ENCODE measurements around the gene TMEM175. TPM values are rescaled to one million over a fixed set of nuclear protein-coding genes. Genes with fewer than 3 reads are reported as not detected.

The TMEM175 gene
- total and polyA plus RNA-seq, 2 donors (not counting 1 experiment from before 2014, with no cell fraction given), result 44.4 to 432 TPM

GRCh38 chr4:968621-969394 lies 36.5 kb downstream of the TMEM175 start:
- peaks cover 24% of the 10 kb centered on the region for H3K79me2 ChIP-seq (ENCODE audit: control insufficient read depth, insufficient read depth, low read length)
- H3K4me1 ChIP-seq (ENCODE audit: control insufficient read depth in 2 of 2, insufficient read depth in 2 of 2, low read length in 2 of 2), result peaks cover 14 to 29% of the 10 kb centered on the region in 2 donors
- no peak for TF ChIP-seq CTCF (IDR thresholded peaks at IDR 0.05)
- no peak for TF ChIP-seq EZH2 (IDR thresholded peaks at IDR 0.05; ENCODE audit: borderline replicate concordance, insufficient read depth, low read depth, low read length, poor library complexity, severe bottlenecking)
- H3K4me2 ChIP-seq (replicated peaks; ENCODE audit: low read depth, low read length, poor library complexity, severe bottlenecking), result peak overlapping the region; percentile 63
- ATAC-seq (ENCODE audit: low read depth), result no peak
- Mint-ChIP-seq H3K4me3 (no peak overlapping the region), H3K9me3 (ENCODE audit: insufficient read depth) (no peaks in the 10 kb centered on the region), H3K4me1 (peaks cover 9% of the 10 kb centered on the region), H3K27me3 (no peaks in the 10 kb centered on the region), H3K27ac (no peak overlapping the region)
- no peak for DNase-seq
- H3K27ac ChIP-seq (ENCODE audit: low read length in 2 of 2), result no peak overlapping the region
- peaks cover 64% of the 10 kb centered on the region for H4K20me1 ChIP-seq (ENCODE audit: control insufficient read depth, insufficient read depth, low read length, poor library complexity, severe bottlenecking)
- H3K9ac ChIP-seq (ENCODE audit: low read length), result no peak overlapping the region
- 94% methylated on average over 19 of the region's 23 CpGs for WGBS (ENCODE audit: insufficient coverage)
- H3K36me3 ChIP-seq (replicated peaks in 1 of 2; ENCODE audit: control extremely low read depth in 1 of 2, control insufficient read depth in 1 of 2, extremely low read depth in 1 of 2, insufficient read depth in 2 of 2, low read length in 1 of 2), result peaks cover 0 to 6% of the 10 kb centered on the region in 2 experiments
- no peak overlapping the region for H2AFZ ChIP-seq (ENCODE audit: insufficient read depth, low read depth, low read length, poor library complexity, severe bottlenecking)
- H3K9me3 ChIP-seq (ENCODE audit: control extremely low read depth in 1 of 3, control insufficient read depth in 2 of 3, insufficient read depth in 1 of 3, low read length in 2 of 3), result no peaks in the 10 kb centered on the region
- POLR2A ChIA-PET, result no interaction called here
- intact Hi-C loops (cut with micrococcal nuclease), result no loop called here
- no peak overlapping the region for H3K4me3 ChIP-seq (ENCODE audit: control extremely low read depth in 1 of 5, extremely low read depth in 1 of 5, insufficient read depth in 1 of 5, low read depth in 2 of 5, low read length in 4 of 5)
- peaks cover 0 to 6% (median under 1%) of the 10 kb centered on the region in 4 experiments for H3K27me3 ChIP-seq (replicated peaks in 1 of 4; ENCODE audit: control extremely low read depth in 1 of 4, control insufficient read depth in 3 of 4, insufficient read depth in 4 of 4, low read length in 3 of 4)
- CTCF ChIA-PET, result interaction anchor here (1.2 kb wide), 1 partner anchor 18 kb away, joined by 3 read pairs; the partner anchor contains the start of gene IDUA
